Activated T-cell treated with anti-CD3 and anti-CD28 coated beads for 4 hours (primary cell): ENCODE data around the gene BMI1.
A peak's percentile ranks its signal among the peaks of the same experiment; 100 is the strongest.

ENCODE experiments used
- DNase-seq: peaks from one replicate; pipeline ENCODE4 v3.0.0-alpha.2; 2020

Gene BMI1

GRCh38 chr10:22319980-22320558, 830 bp upstream of the BMI1 start:
- DNase-seq = no peak

DNA sequence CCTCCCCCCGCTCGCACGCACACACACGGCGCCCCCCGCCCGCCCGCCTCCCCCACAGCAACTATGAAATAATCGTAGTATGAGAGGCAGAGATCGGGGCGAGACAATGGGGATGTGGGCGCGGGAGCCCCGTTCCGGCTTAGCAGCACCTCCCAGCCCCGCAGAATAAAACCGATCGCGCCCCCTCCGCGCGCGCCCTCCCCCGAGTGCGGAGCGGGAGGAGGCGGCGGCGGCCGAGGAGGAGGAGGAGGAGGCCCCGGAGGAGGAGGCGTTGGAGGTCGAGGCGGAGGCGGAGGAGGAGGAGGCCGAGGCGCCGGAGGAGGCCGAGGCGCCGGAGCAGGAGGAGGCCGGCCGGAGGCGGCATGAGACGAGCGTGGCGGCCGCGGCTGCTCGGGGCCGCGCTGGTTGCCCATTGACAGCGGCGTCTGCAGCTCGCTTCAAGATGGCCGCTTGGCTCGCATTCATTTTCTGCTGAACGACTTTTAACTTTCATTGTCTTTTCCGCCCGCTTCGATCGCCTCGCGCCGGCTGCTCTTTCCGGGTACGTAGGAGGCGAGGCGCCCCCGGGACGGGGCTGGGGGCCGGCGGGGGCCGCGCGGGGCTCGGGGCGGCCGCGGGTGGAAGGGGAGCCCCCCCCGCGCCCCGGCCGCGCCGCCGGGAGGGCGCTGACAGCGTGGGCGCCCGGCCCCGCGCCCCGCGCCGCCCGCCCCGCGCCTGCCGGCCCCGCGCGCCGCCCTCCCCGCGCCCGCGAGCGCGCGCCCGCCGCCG, 441 bp downstream of the BMI1 start:
- peak; percentile 66 for DNase-seq

GRCh38 chr10:22321924-22322640, 1.2 kb downstream of the BMI1 start:
- DNase-seq = no peak

DNA sequence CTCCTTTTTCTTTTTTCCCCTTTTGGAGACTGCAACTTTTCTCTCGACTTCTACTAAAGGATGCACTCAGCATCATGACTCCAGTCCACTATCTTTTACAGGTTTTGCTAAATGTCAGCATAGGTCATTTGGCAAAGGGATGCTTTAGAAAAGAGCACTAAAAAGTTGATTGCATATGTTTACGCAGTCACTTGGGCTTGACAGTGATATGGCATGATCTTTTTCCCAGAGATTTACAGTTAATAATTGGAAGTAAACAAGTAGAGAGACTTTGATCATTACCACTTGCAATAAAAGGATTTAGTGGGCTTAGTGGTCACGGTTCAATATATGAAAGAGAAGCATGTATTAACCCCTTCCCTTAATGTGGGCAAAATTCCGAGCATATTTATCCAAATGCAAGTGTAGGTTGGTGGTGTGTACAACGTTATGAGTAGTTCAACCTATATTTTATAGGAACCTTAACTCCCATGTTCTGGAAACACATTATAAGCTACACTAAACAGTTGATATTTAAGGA, 1.8 kb downstream of the BMI1 start:
- no peak for DNase-seq

DNA sequence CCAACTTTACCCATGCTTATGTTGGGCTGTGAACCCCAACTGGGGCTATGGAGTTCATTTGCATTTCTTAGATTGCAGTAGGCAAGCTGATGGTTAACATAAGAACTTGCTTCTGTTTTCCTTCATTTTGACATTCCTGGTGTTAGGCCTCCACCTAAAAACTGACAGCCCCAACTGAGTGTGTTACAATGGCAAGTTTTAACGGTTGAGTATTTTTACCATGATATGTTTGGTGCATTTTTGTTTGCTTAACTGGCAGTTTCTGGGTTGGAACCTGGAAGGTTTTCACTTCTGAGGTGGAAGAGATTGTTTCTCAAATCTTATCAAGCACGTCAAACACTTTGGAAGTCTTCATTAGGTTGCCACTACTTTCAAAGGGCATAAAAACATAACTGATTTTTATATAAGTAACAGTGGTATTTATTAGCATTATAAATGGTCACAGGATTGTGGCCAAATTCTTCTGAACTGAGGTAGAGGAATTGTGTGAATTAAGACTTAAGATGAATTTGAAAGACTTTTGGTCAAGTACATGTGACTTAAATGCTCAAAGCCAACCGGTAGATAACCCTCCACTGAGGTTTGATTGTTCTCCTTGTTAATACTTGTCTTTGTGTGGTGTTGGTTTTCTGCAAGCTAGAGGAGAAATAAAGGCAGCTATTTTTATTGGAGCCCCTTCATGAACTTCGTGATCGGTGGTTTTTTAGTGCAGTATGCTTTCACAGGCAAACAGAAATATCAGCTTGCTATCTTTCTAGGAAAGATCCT, 2.8 kb downstream of the BMI1 start:
- no peak for DNase-seq

- DNase-seq = no peak
Observed at GRCh38 chr10:22324413-22324812, 3.5 kb downstream of the BMI1 start.

GRCh38 chr10:22324893-22325271, 4.0 kb downstream of the BMI1 start:
- DNase-seq = no peak

DNA sequence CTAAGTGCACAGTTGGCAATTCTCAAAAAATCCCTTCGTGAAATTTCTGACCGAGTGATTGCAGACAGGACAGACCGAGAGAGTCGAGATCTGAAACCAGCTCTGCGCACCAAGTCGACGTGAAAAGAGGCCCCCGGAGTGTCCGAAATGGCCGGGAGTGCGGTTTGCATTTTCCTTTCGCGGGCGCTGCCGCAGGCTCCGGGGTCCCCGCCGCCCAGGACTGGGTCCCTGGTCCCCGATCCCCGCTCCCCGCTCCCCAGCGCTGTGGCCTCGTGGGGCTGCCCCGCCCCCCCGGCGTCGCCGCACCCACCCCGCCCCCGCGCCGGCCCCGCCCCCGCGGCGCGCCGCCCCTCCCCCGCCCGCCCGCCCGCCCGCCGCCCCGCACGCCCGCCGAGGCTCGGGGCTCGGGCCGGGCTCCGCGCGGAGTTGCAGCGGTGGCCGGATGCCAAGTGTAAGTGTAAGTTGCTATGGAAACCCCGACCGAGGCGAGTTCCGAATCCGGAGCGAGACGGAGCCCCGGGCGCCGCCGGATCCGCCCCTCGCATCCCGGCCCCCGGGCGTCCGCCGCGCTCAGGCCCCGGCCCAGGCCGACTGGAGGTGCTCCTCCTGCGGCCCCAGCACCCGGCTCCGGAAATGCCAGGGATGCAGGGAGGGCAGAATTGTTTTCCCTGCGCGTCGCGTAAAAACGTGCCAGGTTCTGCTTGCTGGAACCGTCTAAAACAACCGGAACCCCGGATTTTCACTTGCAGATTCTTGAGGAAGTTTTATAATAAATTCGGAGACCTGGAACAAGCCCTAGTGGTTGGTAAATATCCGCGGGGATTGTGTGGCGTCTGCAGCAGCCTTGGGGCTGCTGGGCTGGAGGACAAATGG, 4.6 kb downstream of the BMI1 start:
- DNase-seq = peak; percentile 40

DNA sequence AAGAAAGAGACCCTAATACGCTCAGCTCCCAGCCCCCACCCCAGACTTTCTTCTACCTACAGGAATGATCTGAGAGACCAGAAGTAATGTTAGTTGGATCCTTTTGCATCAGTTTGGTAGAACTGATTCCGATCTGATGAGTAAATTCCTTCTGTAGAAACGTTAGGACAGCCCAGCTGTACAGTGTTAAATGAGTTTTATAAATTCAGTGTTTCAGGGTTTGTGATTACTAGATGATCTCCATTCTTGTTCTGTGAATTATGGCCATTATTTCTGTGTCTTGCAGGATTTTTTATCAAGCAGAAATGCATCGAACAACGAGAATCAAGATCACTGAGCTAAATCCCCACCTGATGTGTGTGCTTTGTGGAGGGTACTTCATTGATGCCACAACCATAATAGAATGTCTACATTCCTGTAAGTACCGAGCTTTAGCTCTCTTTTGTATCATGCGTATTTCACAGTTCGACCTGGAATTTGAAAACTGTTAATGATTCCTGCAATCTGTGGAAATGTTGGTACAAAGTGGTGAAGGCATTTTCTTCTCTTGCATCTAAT, 5.3 kb downstream of the BMI1 start:
- no peak for DNase-seq

- no peak for DNase-seq
Observed at GRCh38 chr10:22329150-22329549, 8.3 kb downstream of the BMI1 start.

DNA sequence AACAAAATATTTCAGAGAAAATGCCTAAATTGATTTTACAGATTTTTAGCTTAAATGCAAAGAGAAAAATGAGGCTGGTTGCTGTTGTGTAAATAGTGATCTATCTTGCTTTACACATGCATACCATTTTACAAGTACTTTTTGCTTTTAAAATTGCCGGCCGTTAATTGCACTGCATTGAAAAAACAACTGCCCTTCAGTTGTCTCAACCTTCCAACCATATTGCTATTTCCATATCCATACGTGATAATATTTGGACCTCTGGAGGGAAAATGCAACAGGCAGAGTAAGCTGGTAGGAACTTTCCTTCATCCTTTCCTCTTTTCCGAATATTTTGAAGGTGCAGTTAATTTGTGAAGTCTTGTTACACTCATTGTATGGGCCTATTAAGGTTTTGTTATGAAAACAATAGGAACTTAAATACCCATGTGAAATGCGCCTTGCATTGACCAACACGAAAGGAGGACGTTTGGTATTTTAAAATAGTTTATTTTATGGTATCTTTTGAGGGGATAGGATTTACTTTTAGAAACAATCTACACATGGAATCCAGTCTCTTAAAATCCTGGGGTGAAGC, 11.3 kb downstream of the BMI1 start:
- no peak for DNase-seq

DNA sequence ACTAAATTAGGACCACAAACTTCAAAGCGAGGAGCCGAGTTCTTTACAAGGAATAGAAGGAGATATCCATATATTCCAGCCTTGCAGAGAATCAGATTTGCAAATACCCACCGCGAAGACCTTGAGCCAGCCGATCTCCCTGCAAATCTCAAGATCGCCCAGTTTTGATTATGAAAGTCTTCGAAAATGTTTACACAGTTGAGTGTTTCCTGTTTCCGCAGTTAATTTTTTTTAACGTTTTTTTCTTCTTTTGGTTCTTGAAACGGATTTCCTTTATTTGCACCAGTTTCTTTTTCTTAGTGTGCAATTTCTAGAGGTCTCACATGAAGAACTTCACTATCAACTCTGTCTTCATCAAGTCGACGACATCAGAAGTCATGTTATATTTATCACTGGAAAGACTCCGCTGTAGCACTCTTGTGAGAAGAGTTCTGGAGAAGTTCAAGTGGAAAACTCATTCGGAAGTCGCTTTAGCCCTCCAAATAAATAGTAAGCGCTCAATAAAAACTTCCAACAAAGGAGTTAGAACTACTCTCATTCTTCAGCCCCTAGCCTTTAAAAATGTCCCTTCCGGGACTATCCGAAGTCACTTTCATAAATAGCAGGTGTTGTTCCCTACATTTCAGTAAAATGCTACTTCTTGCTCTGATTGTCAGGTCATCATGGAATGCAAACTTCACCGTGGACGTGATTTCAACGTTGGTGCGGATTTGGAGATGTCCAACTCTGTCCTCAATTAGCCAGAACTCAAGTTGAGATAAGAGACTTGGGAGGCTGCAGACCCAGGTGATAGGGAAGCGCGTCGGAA, 12.5 kb downstream of the BMI1 start:
- DNase-seq = no peak

GRCh38 chr10:22333975-22334282, 13.0 kb downstream of the BMI1 start:
- no peak for DNase-seq

DNA sequence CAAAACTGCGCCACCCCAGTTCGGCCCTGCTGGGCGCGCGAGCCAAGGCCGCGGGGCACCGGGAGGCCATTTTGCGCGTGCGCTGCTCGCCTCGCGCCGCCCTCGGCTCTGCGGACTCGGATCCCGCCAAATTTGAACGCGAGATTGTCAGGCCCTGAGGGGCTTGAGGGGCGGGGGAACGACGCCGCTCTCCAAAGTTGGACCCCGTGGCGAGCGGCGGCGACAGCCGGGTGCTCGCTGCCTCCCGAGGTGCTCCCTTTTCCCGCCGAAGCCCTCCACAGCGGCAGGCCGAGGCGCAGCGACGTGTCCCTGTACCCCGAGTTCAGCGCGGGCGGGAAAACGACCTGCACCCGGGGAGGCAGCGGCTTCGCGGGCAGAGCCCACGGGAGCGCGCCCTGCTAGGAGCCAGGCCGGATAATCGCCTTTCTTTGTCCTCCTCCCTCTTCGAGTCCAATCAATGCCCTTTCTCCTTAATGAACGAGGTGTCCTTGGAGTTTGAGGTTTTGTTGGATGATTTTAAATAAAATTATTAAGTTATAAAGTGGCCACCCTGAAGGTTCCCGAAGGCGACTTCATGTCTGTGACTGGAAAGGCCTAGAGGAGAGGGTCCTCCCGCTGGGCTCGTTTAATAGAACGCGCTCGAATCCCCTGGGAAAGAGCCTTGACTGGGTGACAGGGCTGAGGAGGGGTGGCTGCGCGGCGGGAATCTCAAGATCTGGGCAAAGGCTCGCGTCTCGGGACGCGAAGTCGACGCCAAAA, 13.7 kb downstream of the BMI1 start:
- no peak for DNase-seq

DNA sequence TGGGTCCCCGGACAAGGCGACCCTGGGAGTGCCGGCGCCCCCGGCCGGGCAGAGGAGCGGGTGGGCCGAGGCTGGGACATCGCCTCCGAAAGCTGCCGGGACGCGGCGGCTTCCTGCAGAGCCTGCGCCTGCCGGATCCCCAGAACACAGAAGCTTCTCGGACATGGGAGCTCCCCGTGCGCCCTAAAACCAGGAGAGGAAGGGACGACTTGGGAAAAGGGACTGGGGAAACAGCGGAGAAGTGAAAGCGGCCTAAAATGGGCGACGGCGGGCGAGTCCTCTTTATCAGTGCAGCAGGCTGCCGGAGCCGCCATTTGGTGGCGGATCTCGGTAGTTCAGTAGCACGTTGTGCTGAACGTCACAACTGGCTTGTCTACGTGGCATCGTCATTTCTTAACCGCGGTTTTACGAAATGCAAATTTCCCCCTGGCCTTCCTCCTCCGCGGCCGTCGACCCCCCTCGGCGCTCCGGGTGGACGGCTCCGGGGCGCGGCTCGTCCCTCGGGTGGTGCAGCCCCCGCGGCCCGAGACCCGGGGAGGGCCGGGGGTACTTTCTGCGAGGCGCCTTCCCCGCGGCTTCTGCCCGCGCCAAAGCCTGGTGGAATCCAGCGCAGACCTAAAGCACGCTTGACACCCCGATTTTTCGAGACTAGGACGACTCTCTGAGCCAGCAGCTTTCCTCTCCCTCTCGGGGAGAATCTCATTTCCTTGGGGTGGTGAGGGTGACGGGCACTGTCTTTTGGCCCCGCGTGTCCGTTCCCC, 14.5 kb downstream of the BMI1 start:
- peak; percentile 45 for DNase-seq

DNA sequence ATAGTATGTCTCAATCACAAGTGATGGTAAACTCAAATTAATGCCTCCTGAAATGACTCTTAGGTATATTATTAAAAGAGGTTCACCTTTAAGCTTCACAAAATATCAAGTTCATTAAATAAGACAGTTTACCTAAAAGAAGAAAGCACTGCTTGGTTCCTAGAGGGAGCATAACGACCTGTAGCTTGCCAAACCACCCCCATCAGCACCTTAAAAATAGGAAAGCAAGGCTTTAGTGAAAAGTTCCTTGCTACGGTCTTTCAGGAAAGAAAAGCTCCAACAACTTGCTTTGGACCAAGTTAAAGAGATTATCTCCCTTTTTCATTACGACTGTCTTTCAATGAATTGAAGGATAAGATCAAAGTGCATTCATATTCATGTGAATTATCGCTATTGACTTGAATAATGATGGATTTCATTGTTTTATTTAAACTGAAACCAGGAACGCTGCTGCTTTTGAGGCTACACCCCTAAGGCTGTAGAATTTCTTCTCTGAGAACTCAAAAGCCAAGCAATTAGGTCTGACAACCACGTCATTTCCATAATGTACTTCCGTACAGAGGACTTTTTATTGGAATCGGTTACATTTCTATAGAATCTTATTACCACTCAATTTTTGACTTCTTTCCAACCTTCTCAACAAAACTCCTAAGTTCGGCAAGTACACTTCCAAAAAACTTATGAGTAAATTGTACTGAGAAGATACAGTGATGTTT, 17.4 kb downstream of the BMI1 start:
- no peak for DNase-seq

DNA sequence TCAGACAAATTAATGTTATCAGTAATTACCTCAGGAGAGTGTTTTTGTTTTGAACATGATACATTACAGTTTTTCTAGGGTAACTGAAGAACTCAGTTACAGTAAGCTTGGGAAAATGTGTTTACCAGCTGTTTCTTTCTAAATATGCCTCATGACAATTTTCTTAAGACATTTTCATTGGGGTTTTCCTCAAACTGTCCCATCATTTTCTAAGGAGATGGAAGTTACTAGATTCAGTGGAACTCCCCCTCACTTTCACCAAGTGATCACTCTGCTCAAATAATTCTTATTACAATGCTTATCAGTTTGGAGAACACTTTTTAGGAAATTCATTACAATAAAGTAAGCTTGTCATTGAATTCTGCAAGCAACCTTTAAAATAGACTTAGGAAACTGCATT, 18.0 kb downstream of the BMI1 start:
- no peak for DNase-seq

DNA sequence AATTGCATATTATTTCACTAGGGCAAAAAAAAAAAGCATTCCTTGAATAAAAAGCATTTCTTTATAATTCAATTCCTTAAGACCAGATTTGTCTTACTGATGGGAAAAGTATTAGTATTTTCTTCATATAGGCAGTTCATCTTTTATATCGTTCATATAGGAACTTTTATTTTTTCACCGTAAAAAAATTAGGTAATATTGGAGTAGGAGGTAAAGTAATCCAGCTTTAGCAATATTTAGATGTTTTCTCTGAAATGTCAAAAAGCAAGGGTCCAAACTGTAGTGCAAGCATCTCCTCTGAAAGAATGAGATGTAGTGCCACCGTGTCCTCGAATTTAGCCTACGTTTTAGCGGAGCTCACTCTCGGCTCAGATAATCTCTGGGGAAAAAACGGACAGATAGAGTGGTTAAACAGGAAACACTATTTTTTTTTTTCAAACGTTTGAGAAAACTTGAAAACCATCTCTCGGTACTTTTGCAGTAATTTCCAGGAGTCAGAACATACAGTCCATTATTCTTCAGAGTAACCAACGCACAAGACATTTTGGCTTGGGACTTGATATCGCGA, 18.9 kb downstream of the BMI1 start:
- no peak for DNase-seq
